Sciatic nerve (tissue), 2 donors: ENCODE measurements around the gene CLIP2. TPM values are rescaled to one million over a fixed set of nuclear protein-coding genes. Genes with fewer than 3 reads are reported as not detected.
A peak's percentile ranks its signal among the peaks of the same experiment; 100 is the strongest.

Experiments used
- ATAC-seq: fragments of 200-7000 bp; cut with Tn5 transposase; one replicate; pipeline ENCODE4 v1.9.1; 2020; ENCODE audit warnings: mild to moderate bottlenecking, moderate library complexity
- DNase-seq: peaks from one replicate; pipeline ENCODE4 v3.0.0-alpha.2; 2020; ENCODE audit warnings: low spot score
- intact Hi-C: fragments of 100-400 bp; cut with DNase I; formaldehyde crosslinking; loops from one replicate; pipeline ENCODE4 v1.14.2; 2022
- total RNA-seq: library from RNA; stranded (reverse); fragmentation: NEBNext Ultra II Directional; extraction: Animal tissue kit (Norgen Biotek cat#: 25700); gene quantifications from one replicate; pipeline ENCODE4 v1.2.1, GENCODE V29; 2021
- donor health status: DM: no; HTN: no; CAD: no.
- donor health status: DM: no; HTN: no; CAD: no.

The CLIP2 gene
- total RNA-seq, 1 donor from 2014 or later: 58.4 TPM

- intact Hi-C loops: loop anchor here (10.0 kb wide), 1 partner anchor 93 kb away; no protein-coding TSS in a partner anchor
- ATAC-seq (no peak), DNase-seq (no peak)
These were observed 152.6 kb downstream of the CLIP2 start for GRCh38 chr7:74441801-74442200.

- intact Hi-C loops: loop anchor here (10.0 kb wide), 1 partner anchor 91 kb away; no protein-coding TSS in a partner anchor
- no peak for DNase-seq
- no peak for ATAC-seq
These were observed 154.5 kb downstream of the CLIP2 start for GRCh38 chr7:74443543-74444247.

- no peak for DNase-seq
- intact Hi-C loops: loop anchor here (10.0 kb wide), 1 partner anchor 86 kb away; no protein-coding TSS in a partner anchor
- no peak for ATAC-seq
These were observed 159.9 kb downstream of the CLIP2 start for GRCh38 chr7:74449144-74449543.

GRCh38 chr7:74449809-74450397 lies 160.7 kb downstream of the CLIP2 start:
- intact Hi-C loops: loop anchor here (10.0 kb wide), 1 partner anchor 85 kb away; no protein-coding TSS in a partner anchor
- ATAC-seq: no peak
- DNase-seq: peak; percentile 68

- intact Hi-C loops: no loop called here
- ATAC-seq: peak; percentile 79
- DNase-seq: no peak
These were observed 163.6 kb downstream of the CLIP2 start for GRCh38 chr7:74452748-74453321.

GRCh38 chr7:74453322-74454011 lies 164.3 kb downstream of the CLIP2 start, which contains the start of gene GTF2IRD1:
Gene GTF2IRD1, plus strand, starts transcription at chr7:74453906. Its CDS starts 54,175 bp downstream, at chr7:74508081.
- peak; percentile 84 for DNase-seq
- ATAC-seq: peak; percentile 54
- intact Hi-C loops: no loop called here

GRCh38 chr7:74454021-74454924 lies 165.1 kb downstream of the CLIP2 start:
- intact Hi-C loops: no loop called here

GRCh38 chr7:74454925-74455288 lies 165.7 kb downstream of the CLIP2 start:
- intact Hi-C loops: no loop called here
- DNase-seq (no peak), ATAC-seq (peak; percentile 0)

More at GRCh38 chr7:74454021-74454924, 165.1 kb downstream of the CLIP2 start:
- peak; percentile 18 for ATAC-seq
- no peak for DNase-seq

GRCh38 chr7:74455291-74455804 lies 166.1 kb downstream of the CLIP2 start:
- ATAC-seq: peak; percentile 6
- intact Hi-C loops: no loop called here
- no peak for DNase-seq

Other genes with a start within 250 kb of the CLIP2 start
- 17.6 TPM for gene LIMK1, start 205.6 kb upstream of the CLIP2 start, total RNA-seq
- 213 TPM for gene EIF4H, start 115.1 kb upstream of the CLIP2 start, total RNA-seq
- 12.5 TPM for gene LAT2, start 79.4 kb upstream of the CLIP2 start, total RNA-seq
- 17.1 TPM for gene RFC2, start 35.0 kb upstream of the CLIP2 start, total RNA-seq
- 29.5 TPM for gene GTF2IRD1, start 164.5 kb downstream of the CLIP2 start, total RNA-seq